SW 1271 (cell line): ENCODE results near the gene ANKS1A.
"Not testable (repeated sequence)": the region's sequence is repeated elsewhere in the genome, so short reads cannot be mapped to it uniquely, and the experiment has no call there.

Source experiments
- DNase-seq, 2 experiments: peaks; one replicate each; lab custom pipeline; 2025; lab: John Stamatoyannopoulos, UW

ANKS1A gene

DNA sequence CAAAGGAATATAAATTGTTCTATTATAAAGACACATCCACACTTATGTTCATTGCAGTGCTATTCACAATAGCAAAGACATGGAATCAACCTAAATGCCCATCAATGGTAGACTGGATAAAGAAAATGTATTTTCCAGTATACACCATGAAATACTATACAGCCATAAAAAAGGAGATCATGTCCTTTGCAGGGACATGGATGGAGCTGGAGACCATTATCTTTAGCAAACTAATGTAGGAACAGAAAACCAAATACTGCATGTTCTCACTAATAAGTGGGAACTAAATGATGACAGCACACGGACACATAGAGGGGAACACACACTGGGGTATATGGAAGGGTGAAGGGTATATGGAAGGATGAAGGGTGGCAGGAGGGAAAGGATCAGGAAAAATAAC, 5.0 kb upstream of the ANKS1A start:
- not testable (repeated sequence) for DNase-seq

DNA sequence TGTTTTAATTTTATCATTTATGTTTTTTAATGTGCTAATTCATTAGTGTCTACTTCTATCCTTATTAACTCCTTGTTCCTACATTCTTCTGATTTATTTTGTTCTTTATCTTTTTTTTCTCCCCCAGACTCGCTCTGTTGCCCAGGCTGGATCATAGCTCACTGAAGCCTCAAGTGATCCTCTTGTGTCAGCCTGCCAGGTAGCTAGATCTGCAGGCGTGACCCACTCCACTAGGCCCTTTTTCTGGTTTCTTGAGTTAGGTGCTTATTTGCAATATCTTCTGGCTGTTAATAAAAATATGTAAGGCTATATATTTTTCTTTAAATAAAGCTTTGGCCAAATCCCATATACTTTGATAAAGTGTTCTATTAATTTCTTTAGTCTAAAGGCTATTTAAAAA, 4.1 kb upstream of the ANKS1A start:
- DNase-seq, result no peak

GRCh38 chr6:34885837-34886236, 3.2 kb upstream of the ANKS1A start:
- not testable (repeated sequence) for DNase-seq

- peak; percentile 83 to 94 for DNase-seq
Measured at GRCh38 chr6:34887753-34888513, 1.1 kb upstream of the ANKS1A start, which contains the start of gene TAF11. TAF11 (minus strand) TSS chr6:34888042; CDS start chr6:34887957, 85 bp downstream.

- no peak for DNase-seq
Measured at GRCh38 chr6:34888514-34888856, 570 bp upstream of the ANKS1A start.

DNA sequence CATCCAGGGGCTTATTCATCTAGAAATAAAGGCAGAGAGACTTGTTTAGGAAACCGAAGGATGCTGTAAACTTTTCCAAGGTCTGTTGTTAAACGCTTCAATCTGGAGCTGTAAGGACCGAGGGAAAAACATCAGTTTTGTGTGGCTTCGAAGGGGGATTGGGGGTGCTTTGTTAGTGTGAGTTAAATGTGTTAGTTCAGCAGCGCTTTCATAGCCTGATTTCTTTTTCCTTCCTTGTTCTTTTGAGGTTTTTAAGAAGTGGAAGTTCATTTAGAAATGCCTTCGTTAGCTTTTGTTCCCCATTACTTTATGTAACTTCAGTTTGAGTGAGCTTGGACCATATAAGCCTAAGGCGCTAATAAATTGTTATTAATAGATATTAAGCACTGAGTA, 1.5 kb downstream of the ANKS1A start:
- DNase-seq, result no peak

- DNase-seq, result no peak
Measured at GRCh38 chr6:34891296-34891695, 2.2 kb downstream of the ANKS1A start.

GRCh38 chr6:34894693-34895092, 5.6 kb downstream of the ANKS1A start:
- no peak for DNase-seq

- no peak for DNase-seq
Measured at GRCh38 chr6:34897130-34897529, 8.1 kb downstream of the ANKS1A start.

- no peak for DNase-seq
Measured at GRCh38 chr6:34897716-34898115, 8.7 kb downstream of the ANKS1A start.

DNA sequence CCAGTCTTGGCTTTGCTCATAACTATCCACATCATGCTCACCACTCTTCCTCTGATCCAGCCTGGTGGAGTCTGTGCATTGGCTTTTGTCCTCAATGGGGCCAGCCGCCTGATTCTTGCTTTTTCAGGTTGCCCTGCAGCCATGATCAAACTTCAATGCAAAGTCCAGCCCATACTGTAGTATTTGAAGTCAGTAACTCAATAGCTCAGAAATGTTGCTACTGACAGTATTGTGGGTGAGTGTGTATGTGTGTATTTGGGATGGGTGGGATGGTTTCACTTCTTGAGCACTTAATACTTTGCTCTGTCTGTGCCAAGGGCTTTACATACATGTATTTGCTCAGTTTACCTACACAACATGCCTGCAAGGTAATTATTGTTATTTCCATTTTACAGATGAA, 10.7 kb downstream of the ANKS1A start:
- DNase-seq, result not testable (repeated sequence)

DNA sequence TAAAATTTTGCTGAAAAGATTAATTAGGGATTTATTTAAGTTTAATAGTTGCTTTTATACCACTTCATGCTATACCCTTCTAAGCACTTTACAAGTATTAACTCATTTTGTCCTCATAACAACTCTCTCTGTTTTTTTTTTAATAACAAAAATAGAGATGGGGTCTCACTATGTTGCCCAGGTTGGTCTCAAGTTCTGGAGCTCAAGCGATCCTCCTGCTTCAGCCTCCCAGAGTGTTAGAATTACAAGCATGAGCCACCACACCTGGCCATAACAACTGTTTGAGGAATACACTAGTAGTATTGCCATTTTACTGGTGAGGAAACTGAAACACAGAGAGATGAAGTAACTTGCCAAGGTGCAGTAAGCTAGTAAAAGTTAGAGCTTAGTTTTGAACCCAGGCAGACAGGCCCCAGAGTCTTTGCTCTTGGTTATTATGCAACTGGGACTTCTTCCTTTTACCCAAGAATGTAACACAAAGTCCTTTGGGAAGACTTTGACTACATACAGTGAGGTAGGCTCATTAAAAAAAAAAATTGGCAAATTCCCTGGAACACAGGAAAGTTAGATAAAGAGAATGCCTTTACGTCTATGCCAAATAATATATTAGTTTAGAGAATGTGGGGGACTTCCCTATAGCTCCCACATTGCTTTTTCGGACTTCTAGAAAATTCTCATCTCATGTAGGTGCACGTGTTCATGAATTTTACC, 11.4 kb downstream of the ANKS1A start:
- DNase-seq, result no peak

DNA sequence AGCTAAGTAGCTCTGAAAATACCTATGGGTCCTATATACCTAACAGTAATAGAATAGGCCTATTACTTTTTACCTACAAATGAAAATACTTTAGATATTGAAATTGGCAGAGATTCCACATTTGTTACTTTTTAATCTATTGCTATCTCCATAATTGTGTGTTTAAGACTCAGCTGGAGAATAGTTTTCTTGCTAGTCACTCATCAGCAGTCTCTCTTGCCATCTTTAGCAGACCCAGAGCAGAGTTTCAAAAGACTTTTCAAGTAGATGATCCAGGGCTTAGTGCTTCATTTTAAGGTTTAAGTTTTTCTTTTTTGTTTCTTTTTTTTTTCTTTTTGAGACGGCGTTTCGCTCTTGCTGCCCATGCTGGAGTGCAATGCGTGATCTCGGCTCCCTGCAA, 12.9 kb downstream of the ANKS1A start:
- DNase-seq, result no peak

- DNase-seq, result no peak
Measured at GRCh38 chr6:34904990-34905613, 16.0 kb downstream of the ANKS1A start.

GRCh38 chr6:34906826-34907225, 17.8 kb downstream of the ANKS1A start:
- DNase-seq, result no peak

DNA sequence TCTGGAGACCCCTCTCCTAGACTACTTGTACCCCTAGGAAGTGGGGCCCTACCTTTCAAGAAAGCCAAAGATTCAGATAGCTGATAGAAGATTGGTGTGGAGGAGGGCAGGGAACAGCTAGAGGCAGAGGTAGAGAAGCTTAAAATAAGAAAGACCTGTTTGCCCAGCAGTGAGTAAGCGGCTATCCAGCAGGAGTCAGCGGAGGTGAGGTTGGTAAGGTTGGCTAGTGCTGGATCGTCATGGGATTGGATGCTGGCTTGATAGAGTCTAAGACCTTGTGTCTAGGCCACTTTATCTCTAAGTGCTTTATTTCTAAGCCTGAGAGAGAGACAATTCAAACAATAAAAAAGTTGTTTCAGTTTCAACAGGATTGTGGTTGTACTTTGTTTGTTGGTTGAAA, 19.1 kb downstream of the ANKS1A start:
- DNase-seq, result no peak

- DNase-seq, result no peak
Measured at GRCh38 chr6:34909320-34909883, 20.3 kb downstream of the ANKS1A start.

- DNase-seq, result no peak
Measured at GRCh38 chr6:34911822-34912221, 22.8 kb downstream of the ANKS1A start.

DNA sequence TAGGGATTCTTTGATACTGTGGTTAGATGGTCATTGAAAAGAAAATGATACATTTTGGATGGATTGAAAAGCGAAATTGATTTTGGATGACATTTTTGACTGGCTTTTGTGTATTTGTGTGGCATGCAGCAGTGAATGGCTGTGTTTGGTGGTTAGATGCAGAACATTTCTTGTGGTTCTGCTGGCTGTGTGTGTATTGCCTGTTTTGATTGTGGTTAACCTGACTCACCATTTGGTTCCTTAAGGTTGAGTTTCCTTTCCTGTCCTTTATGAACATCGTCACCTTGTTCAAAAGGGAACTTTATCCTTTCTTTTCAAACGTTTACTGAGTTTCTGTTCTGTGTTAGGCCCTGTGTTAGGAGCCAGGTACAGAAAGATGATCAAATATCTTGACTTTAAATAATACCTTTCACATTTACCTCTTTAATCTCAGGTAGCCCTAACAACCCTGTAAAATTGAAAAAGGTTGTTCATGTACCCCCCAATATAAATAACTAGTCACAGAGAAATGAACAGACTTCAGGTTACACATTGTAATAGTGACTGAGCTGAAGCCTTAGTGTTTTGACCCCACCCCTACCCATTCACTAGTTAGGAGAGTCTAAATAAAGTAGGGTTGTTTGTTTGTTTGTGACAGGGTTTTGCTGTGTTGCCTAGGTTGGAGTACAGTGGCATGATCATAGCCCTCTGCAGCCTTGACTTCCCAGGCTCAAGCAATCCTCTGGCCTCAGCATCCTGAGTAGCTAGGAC, 23.8 kb downstream of the ANKS1A start:
- peak in 1 of 2 experiments; percentile 23 for DNase-seq

GRCh38 chr6:34914358-34914757, 25.3 kb downstream of the ANKS1A start:
- DNase-seq, result no peak

- no peak for DNase-seq
Measured at GRCh38 chr6:34916348-34916967, 27.4 kb downstream of the ANKS1A start.
